Skin epidermis (tissue), 12 donors: ENCODE data around the gene KCNF1.

Source experiments
- H3K27ac ChIP-seq, 21 experiments: fragments of 200-600 bp; sonication (generic) in 11 of 21; one replicate each; pipeline ENCODE4 v1.5.0; 2020; ENCODE audit warnings: mild to moderate bottlenecking in 3 of 21, inconsistent platforms in 2 of 21, moderate library complexity in 2 of 21
- H3K4me3 ChIP-seq, 7 experiments: fragments of 200-600 bp; sonication (generic) in 2 of 7; one replicate each; pipeline ENCODE4 v1.5.0; 2020; ENCODE audit warnings: inconsistent platforms in 2 of 7, mild to moderate bottlenecking in 2 of 7, moderate library complexity in 1 of 7

KCNF1 gene

DNA sequence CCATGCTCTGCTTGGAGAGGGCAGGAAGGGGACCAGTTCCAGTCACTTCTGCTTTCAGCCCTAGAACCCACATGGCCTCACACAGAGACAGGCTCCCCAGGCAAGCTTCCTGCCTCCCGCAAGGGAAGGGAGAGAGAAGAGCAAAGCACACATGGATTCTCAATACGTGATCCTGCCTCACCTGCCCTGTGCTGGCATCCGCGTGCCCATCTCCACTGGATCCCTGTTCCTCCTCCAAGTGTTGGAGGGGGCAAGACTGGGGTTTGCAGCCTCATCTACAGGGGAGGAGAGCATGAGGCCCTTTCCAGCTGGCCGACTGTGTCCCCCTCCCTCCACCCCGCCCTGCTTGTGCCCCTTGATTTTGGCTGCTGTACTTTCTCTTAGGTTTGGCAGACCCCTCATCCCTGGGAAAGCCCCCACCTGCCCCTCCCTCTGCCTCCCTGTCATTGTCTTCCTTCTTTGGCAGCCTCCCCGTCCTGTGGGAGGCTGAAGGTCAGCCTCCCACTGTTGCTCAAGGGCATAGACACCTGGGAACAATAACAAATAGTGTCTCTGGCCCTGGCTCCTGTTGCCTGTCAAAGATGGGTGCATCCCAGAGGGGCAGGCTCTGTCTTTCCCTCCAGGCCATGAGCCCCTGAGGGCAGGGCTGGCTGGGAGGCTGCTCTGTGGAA is 22.7 kb downstream of the KCNF1 start:
- H3K27ac ChIP-seq = no peak overlapping the region

DNA sequence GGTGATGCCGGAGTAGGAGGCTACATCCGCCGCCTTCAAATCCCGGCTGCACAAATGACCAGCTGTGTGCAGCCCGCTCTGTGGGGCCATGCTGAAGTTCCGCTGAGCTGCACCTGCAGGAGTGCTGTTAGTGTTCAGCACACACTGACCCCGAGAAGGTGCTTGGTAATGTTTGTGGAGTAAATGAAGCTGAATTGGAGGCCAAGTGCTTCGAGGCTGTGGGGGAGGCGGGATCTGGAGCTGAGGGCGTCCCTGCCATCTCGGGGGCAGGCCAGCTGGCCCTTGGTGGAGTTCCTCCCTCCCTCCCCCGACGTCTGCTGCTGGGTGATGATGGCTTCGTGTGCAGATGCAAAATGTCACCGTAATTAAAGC is 23.2 kb downstream of the KCNF1 start:
- no peak overlapping the region for H3K27ac ChIP-seq
- no peak overlapping the region for H3K4me3 ChIP-seq

More for the DNA sequence above, 22.7 kb downstream of the KCNF1 start:
- H3K4me3 ChIP-seq = no peak overlapping the region

DNA sequence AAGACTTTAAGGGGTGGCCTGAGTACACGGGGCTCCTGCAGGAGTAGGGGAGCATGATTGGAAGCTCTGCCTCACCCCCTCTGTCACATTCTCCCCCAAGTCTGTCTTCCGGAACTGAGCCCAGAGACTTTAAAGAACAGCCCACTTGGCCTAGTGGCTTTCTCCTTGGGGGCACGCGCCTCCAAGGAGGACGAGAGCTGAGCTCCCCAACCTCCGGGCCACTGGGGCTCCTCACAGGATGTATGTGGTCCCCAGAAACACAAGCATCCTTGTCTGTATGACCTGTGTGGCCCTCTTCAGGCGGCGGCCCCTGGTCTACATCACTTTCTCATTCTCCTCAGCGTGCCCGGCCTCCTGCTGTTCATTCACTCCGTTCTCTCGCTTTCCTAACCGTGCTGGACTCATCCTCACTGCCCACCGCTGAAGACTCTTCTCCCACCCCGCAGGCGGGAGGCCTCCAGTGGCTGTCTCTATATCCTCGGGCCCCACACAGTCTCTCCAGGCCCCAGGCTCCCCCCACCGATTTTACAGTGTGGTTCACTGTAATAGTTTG is 23.7 kb downstream of the KCNF1 start:
- no peak overlapping the region for H3K27ac ChIP-seq
- H3K4me3 ChIP-seq = no peak overlapping the region

DNA sequence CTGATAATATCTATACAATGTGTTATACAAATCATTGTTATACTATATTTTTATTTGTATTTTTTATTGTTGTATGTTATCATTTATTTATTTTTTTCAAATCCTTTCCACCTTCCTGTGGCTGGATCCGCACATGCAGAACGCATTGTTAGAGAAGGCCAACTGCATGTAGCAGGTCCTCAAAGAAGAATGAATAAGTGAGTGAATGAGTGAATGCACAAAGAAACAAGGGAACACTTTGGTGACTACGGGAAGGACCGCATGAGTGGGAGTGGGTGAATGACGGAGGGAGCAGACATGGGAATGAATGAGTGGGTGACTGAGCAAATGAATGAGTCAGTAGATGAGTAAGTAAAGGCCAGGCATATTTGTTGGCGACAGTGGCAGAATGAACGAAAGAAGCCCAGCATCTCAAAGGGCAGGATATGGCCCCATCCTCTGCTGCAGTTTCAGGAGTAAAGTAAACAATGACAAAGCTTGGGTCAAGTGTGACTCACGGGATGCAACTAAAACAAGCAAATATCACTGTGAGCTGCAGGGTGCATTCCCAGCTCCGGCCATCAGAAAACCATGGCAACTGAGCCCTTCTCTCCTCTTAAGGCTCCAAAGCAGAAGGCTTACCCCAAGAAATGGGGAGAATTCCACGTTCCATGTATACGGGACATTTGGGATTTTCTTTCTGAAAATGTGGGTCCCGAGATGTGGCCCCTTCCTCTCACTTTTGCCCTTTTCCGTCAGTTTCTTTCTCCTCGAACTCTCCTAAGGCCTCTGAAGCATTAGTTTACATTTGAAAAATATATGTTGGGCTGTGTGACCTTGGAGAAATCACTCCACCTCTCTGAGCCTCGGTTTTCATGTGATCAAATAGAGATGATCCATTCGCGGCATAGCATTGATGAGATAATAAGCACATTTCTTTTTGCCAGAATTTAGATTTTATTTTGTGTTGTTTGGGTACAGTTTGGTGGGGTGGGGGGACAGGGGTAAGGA is 24.5 kb downstream of the KCNF1 start:
- Histone ChIP-seq H3K4me3 (no peak overlapping the region), H3K27ac (no peak overlapping the region)

DNA sequence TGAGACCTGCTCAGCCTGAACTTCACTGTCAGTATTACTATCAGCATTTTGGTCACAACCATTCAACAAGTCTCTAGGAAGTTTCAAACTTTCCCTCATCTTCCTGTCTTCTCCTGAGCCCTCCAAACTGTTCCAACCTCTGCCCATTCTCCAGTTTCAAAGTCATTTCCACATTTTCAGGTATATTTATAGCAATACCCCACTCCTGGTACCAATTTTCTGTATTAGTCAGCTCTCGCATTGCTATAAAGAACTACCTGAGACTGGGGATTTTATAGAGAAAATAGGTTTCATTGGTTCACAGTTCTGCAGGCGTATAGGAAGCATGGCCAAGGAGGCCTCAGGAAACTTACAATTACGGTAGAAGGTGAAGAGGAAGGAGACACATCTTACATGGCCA is 27.3 kb downstream of the KCNF1 start:
- Histone ChIP-seq H3K4me3 (no peak overlapping the region), H3K27ac (no peak overlapping the region)

DNA sequence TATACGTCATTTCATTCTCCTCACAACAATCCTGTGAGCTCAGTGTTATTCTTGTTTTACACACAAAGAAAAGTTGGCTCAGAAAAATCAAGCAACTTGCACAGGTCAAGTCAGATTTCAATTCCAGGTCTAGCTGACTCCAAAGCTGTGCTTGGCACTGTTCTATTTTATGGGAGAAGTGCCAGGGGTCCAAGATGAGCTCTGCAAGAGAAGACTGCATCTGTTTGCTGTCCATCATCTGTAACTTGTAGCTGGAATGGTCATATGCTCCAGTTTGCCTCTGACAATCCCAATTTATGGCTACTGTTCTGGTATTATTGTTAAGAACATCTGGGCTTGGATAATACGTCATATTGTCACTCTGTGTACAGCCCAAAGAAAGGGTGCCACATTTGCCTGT is 28.9 kb downstream of the KCNF1 start:
- Histone ChIP-seq H3K4me3 (no peak overlapping the region), H3K27ac (no peak overlapping the region)

DNA sequence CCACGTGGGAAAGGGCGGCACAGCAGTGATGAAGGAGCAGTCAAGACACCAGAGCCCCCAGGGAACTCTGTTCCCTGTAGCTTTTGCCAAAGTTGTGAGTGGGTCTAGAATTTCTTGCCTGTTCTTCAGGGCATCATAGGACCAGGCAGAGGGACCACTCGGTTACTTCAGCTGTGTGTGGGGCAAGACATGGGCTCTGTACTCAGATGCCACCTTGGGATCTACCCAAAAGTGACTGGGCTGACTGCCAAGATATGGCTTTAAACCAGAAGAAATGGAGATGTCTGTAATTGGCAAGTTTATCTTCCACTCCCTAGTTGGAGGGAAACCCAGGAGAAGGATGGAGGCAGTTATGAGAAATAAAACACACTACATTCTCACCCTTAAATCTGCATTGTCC is 29.6 kb downstream of the KCNF1 start:
- Histone ChIP-seq H3K4me3 (no peak overlapping the region), H3K27ac (no peak overlapping the region)

DNA sequence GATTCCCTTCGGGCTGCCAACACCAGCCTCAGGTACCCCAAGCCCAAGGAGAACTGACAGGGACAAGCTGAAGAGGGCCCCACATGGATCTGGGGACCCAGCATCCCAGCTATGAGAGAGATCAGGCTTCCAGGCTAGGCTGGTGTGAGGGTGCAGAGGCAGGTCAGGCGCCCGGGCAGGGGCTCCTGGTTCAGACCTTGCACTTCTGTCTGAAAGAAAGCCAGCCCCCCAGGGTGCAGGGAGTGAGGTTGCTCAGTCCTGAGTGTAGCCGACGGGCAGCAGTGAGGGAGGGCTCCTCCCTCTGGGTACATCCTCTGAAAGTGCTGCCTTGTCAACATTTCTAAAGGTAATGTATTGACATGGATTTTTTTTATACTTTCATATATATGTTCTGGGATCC is 33.1 kb downstream of the KCNF1 start:
- Histone ChIP-seq H3K4me3 (no peak overlapping the region), H3K27ac (no peak overlapping the region)

DNA sequence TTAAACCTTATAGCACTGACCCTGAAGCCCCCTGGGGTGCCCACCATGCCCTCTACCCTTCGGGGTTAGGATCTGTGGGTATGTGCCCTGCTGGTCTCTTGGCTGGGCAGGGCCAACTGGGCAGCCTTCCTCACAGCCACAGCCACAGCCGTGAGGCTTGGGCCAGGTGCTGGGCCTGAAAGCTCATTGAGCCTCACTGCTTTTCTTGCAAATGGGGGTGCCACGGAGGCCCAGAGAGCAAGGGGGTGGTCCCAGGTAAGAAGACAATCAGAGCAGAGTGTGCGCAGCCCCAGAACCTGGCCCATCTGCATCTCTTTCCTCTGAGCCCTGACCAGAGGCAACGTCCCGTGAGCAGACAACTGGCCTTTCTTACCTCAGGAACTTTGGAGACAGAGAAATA is 34.7 kb downstream of the KCNF1 start:
- no peak overlapping the region for H3K4me3 ChIP-seq
- H3K27ac ChIP-seq = no peak overlapping the region

DNA sequence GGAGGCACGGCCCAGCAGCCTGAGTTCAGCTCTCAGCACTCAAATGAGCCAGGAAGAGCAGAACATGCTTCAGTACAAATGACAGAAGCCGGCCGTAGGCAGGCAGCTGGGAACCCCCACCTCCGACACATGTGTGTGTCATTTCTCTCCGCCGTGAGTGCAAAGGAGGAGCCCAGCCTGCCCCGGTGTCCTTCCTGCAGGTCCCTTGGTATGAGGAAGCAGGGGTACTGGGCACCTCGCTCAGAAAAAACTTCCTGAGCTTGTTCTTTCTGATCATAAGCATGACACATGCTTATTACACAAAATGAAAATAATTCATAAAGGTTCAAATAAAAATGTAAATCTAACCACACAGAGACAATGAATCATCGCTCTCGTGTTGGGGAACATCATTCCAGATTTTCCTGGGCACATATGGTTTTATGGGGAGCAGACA is 35.3 kb downstream of the KCNF1 start:
- Histone ChIP-seq H3K4me3 (no peak overlapping the region), H3K27ac (no peak overlapping the region)

DNA sequence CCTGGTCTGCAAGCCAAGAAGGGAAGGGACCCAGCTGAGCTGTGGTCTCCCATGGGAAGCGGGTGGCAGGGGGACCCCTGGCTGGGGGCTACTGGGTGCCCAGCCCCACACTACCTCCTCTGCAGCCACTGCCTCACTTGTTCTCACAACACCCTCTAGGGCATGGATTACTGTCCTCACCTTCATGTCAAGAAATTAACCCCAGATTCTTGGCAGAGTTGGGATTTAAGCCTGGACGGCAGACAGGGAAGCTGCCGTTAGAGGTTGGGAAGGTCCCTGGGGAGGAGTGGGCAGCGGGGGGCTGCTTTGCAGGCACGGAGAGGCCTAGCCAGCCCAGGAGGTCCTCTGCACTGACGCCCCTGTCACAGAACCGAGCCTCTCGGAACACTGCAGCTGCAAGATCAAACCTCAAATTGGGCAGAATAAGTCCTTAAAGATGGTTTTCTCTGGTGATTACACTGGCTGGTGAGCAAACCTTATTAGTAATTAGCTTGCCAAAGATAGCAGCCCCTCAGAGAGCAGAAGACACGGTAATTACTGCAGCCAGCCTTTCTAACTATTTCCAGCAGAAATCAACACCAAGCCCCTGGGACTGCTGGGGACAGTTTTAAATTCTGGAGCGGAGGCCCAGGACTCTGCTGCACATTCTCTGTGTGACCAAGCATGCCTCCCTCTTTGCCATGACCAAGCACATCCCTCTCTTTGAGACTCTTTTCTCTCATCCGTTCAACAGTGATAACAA is 35.9 kb downstream of the KCNF1 start:
- Histone ChIP-seq H3K27ac (no peak overlapping the region), H3K4me3 (no peak overlapping the region)

DNA sequence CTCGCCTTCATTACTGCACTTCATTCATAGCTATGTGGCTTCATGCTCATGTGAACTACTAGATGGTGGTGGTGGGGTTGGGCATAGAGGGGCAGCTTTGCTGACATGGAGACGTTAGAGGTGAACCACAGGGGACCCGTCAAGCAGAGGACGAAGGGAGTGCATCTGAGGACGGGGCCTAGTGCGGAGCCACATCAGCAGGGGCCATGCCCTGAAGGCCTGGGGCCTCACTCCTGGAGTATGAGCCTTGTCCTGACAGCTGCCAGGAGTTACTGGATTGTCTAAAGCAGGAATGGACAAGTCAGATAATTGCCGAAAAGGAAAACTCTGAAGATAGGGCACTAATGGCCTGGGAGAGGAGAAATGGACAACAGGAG is 36.4 kb downstream of the KCNF1 start:
- H3K4me3 ChIP-seq = no peak overlapping the region
- no peak overlapping the region for H3K27ac ChIP-seq

DNA sequence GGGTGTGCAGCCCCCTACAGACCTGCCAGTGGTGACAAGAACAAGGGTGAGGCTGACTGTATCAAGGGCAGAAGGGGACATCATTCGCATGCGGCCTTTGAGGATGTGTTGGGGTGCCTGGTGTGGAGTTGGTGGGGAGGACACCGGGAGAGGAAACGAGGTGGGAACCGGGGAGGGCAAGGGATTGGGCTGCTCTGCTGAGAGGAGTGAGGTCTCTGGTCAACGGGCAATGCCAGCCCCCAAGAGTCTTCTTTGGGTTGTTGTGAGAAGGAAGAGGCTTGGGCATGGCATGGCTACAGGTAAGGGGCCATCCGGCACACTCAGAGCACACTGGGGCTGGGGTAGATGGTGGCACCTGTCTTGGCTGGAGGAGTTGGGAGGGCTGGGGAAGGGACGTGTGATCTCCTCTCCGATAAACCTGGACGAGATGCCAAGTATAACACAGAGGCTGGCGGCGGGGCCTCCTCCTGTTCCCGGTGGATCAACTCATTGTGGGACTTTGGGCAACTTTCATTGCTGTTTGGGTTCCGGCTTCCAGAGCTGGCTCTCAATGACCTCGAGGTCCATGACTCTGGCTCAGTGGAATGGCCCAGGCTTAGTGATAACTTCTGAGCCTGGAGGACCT is 37.0 kb downstream of the KCNF1 start:
- no peak overlapping the region for H3K4me3 ChIP-seq
- H3K27ac ChIP-seq = no peak overlapping the region

DNA sequence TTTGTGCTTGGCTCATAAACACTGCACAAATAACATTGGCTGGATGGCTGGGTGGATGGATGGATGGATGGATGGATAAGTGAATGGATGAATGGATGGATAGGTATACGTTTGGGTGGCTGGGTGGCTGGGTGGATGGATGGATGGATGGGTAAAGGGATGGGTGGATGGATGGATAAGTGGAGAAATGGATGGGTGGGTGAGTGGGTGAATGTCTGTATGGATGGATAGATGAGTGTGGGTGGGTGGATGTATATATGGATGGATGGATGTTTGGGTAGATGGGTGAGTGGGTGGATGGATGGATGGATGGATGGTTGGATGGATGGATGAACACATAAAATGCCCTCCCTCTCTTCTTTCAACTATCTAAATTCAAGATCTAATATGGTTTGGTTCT is 38.1 kb downstream of the KCNF1 start:
- no peak overlapping the region for H3K27ac ChIP-seq

DNA sequence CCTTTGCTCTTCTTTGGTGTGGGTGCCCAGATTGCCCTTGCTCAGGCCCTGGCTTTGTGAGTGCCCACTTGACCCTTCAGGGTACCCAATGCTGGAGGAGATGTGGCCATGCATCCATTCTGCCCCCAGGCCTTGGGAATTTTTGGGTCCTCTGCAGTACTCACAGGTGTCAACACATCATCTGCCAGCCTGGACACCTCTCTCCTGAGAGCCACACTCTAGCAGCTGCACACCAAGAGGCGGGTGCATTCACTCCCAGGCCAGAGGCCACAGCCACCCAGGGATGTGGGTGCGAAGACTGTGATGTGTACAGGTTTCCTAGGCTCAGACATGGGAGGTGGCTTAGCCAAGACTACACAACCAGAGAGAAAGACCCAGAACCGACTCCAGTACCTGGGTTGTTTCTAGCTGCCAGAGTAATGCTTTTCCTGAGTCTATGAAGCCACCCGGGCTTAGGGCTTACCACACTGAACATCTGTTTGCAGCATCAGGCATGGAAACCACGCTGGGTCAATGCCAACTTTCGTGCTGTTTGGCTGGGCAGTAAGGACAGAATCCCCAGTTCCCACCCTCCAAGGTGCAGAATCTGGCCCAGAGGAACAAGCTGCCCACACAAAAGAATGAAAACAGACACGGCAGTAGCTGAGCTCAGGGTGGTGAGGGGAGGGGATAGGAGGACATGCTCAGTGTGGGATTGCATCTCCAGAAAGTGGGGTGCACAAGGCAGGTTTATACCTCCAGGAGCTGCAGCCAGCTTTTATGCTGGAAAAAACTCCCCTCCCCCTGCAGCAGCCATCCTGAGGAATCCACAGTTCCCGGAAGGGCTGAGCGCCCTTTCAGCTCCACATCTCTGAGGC is 40.1 kb downstream of the KCNF1 start:
- no peak overlapping the region for H3K4me3 ChIP-seq
- no peak overlapping the region for H3K27ac ChIP-seq

More for the DNA sequence above, 38.1 kb downstream of the KCNF1 start:
- no peak overlapping the region for H3K4me3 ChIP-seq

DNA sequence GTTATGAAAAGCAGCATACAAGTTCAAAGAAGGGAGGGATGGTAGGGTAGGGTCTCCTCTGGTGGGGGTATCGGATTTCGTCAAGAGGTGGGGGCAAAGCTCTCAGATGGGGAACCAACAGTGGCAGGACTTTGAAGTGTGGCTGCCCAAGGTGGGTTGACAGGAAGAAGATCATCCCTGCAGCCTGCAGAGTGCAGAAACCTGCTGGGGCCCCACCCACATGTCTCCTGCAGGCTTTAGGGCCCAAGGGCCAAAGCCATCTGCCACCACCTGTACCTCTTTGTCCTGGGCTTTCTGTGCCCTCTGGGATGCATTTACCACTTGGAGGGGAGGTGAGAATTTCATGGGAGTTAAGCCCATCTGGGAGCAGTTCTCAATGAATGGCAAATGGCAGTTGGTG is 42.7 kb downstream of the KCNF1 start:
- no peak overlapping the region for H3K27ac ChIP-seq

DNA sequence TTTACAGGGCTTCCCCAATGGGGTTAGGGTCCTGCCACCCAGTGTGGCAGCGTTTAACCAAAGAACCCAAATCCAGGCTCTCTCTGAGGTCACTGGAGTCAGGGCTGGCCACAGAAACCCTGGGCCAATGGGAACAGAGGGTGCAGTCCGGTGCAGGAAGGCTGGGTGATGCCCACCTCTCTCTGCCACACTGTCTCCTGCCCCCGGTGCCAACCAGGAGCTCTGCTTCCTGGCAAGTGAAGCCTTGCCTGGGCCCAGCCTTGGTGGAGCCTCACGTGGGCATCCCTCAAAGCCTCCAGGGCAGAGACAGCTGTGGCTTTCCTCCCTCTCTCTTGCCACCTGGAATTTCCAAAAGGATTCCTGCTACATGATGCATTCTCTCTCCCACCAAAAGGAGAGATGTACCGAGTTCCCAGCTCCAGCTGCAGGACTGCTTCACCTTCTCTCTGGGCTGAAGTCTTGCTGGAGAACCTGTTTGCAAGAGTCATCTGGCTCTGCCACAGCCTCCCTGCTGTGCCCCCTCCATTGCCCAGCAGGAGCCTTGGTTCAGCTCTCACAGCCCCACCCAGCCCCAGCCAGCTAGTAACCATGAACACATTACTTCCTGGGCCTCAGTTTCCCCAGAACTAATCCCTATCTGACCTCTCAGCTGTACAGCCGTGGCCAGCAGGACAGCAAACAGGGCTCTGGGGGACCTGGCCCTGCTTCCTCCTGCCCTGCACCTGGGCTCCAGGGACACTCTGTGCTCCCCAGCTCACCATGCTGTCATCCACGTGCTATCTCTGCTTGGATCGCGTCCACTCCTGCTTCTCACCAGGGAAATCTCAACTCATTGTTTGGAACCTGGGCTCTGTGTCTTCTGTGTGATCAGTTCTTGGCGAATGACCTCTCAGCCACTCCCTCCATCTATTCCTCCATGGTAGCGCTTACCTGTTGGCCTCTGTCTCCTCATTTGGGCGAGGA is 43.4 kb downstream of the KCNF1 start:
- Histone ChIP-seq H3K27ac (no peak overlapping the region), H3K4me3 (no peak overlapping the region)

More for the DNA sequence above, 42.7 kb downstream of the KCNF1 start:
- no peak overlapping the region for H3K4me3 ChIP-seq
